ENCODE data around the gene HES1.

The HES1 gene

DNA sequence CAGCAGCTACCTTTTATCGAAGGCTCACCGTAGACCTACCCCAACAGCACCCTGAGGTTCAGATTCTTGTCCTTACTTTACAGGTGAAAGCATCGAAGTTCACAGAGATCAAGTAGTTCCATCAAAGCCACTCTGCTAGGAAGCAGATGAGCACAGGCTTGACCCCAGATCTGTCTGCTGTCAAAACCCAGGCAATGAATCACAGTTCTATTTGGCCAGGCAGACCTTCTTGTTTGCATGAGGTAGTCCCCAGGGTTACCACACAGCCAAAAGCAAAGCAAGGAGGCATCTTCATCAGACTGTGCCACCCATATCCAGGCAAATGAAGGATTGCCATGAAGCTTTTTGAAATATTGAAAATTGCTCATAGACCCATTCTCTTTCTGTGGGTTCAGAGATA, 33.0 kb downstream of the HES1 start:
- no peak for DNase-seq

DNA sequence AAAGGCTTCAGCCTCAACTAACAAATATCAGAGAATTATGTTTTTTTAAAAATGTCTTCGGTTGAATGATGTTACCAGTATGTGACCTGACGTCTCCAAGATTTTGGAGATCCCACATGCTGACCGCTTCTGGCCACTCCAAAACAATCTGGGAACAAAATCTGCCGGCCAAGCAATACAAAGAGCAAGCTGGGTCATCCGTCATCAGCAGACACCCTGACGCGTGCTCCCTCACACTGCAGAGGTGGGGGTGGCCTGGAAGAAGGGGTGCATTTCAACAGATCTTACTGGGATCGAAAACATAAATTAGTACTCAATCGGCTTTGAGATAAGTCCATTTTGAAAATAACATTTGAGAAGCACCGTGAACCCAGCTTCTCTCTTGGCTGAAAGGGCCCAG, 33.6 kb downstream of the HES1 start:
- no peak for DNase-seq

DNA sequence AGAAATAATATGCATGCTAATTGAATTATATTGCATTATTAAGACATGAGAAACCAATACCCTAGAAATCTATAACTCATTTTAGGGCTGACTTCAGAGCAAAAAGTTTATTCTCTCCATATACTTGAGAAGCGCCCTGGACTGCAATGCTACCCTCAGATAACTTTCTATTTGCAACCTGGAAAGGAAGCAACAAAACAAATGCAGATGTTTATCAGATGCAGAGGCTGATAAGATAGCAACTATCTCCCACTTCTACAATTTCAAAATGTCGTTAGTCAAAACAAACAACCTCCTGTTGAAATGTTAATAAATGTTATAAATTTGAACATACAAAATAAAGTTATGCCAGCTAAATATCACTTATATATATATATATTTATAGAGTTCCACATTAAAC, 34.8 kb downstream of the HES1 start:
- no peak for DNase-seq

DNA sequence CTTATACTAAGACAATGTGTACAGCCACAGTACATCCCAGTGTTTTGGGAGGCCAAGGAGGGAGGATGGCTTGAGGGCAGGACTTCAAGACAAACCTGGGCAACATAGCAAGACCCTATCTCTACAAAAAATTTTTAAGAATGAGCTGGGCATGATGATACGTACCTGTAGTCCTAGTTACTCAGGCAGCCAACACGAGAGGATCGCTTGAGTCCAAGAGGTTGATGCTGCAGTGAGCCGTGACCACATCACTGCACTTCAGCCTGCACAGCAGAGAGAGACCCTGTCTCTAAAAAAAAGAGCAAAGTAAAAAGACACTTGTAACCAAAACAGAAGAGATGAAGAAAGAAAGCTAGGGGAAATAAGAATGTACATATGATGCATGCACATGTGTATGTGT, 38.5 kb downstream of the HES1 start:
- no peak for DNase-seq

DNA sequence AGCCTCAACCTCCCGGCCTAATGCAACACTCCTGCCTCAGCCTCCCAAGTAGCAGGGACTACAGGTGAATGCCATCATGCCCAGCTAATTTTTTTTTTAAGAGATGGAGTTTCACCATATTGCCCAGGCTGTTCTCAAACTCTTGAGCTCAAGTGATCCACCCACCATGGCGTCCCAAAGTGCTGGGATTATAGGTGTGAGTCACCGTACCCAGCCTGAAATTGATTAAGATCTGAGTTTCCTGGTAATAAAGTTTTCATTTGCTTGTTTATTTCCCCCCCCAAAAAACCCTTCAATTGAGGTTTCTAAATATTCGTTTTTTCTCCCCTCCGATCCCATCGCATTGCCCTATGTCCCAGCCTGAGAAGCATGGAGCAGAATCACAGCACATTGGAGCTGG, 39.0 kb downstream of the HES1 start:
- no peak for DNase-seq

DNA sequence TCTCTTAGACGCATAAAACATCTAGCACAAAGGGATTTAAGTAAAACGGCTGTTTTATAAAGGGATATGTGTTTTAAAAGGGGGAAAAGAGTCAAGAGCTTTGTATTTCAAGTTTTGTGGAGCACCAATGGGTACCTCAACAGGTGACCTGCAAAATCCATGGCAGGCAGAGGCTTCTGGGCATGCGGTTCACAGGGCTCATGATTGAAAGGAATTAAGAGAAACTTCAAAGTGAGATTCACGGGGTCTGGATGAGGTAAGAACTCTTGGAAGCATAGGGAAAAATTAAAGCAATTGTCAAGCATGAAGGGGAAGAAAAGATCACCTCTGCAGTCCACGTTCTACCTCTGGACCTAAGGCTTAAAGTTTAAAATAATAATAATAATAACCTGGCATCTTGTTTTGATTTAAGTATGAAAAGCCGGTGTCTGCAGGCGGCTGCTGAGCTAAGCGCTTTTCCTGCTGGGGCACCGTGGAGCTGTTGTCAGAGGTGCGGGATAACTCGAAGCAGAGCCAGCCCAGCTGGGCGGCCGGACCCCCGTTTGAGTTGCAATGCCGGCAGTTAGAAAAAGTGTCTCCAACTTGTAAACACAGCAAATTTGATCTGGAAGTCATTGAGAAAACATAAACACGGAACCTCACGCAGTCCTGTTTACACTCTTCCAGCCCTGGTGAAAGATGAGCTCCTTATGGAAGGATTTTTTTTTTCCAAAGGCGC, 40.5 kb downstream of the HES1 start:
- no peak for DNase-seq

DNA sequence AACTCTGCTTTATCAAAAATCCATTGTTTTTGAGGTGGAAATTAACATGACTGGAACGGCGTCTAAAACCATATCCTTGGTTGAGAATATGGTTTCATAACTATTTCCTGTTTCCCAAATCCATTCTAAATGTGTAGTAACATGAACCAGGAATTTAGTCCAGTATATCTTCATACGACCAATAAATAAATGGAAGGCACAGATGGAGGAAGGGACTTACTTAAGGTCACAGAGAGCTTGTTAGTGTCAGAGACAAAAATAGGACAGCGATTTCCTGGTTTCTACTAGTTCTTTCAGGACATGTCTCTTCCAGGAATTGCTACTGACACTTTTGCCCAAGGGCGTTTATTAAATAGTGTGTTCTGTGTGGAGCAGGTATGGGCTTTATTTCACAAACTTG, 41.2 kb downstream of the HES1 start:
- no peak for DNase-seq

DNA sequence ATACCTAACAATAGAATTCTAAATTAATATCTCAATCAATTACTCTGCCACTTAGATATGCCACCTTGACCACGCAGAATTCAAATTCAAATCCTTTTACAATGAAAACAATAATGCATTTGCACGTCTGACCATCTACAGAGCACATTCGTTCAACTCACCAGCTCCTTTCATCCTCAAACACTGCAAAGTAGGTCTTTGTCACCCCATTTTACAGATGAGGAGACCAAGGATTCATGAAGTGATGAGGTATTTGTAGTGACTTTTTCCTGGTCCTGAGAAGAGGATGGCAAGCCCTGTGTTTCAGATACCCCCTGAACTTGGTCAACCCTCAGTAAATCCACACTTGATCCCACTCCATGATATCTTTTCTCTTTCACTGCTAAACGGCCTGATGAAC, 42.2 kb downstream of the HES1 start:
- DNase-seq: no peak

DNA sequence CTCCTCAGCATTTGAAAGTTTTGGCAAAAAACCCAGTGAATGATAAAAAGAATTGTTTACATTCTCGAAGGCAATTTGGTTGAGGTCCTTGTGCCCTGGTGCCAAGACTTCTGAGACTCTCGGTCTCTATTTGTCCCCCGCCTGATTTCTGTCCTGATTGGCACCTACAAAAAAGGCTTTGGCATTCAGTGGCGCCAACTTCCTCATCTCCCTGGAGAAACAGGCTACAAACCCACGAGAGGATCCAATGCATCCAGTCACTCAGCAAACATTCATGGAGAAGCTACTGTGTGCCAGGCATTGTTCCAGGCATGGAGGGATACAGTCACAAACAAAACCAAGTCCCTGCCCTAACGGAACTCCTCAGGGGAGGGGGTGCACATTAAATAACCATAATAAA, 42.7 kb downstream of the HES1 start:
- no peak for DNase-seq

DNA sequence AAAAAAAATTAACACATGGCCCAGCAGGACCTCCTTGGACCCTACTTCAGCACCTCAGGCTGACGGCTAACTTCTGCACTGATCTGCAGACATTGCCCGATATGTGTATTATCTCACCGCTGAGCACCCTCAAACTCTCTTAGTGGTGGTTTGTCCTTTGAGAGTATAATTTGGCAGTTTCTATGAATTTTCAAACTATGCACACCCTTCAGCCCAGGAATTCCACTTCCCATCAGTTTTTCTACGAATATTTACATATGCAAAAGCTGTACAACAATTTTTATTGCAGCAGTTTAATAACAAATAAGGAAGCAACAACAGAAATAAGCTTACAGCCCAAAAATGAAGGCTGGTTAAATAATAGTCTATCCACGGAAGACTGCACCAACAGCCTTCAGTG, 44.6 kb downstream of the HES1 start:
- DNase-seq: no peak

DNA sequence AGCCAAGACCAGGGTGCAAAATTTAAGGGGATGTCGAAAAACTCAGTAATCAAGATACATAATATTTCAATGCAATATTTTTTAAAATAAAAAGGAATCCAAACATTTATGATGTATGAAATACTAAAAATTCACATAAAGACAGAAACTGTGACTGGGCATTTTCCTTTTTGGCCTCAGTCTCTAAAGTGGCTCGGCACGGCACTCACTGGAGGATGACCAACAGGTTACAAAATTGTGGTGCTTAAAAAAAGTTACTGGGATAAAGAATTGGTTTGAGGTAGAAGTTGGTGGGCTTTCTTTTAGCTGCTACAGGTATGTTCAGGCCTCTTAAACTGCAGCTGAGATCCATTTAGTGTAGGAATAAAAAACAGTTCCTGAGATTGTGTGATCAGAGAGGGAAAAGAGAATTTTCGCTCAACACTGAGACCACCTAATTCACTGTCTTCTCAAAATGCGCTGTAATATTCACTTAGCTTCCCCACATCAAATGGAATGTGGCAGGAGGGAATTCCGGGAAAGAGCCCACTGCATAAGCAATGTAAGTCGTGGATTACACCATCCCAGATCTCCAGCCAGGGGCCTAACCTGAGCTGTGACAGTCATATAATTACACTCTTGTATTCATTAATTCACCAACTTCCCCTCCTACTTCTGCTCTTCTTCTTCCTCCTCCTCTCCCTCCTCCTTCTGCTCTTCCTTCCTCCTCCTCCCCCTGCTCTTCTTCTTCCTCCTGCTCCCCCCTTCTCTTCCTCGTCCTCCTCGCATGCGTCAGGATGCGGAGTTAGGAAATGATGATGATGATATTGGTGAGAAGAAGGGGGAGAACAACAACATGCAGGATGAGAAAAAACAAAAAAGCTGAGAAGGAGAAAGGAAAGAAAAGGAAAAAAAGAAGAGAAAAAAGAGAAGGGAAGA, 45.9 kb downstream of the HES1 start:
- DNase-seq: no peak

DNA sequence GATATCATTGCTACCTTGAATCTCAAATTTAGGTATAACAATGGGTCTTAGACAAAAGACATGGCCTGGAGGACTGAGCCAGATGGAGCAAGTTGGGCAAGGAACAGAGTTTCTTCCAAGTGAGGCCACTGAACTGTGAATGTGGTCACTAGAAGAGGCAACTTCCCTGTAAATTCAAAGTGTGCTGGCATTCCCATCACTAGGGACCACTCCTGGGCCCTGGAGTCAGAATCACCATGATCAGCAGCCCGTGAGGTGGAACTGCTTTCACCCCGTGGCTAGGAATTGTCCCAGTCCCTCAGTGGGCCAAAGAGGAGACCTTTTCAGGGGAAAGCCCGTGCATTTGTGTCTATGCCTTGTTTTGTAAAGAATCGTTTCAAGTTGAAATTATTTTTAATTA, 47.3 kb downstream of the HES1 start:
- no peak for DNase-seq

DNA sequence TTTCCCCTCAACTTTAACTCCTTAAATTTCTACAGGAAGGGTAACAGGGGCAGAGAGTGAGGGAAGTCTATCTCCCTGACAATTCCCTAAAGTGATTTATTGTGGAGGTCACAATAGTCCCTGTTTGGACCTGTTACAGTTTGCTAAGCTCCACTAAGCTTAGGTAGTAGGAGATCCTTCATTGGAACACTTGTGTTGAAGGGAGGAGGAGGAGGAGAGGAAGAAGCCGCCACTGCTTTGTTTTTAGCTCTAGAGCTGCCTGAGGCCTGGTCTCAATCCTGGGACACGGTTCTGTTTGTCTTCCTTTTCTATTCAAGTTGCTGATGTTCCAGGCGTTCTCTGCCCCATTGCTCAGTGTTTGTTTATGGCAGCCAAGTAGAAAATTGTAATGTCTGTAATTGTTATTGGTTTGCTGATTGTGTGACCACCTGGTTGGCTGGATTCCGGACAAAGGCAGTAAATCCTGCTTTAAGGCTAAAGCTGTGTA, 48.4 kb downstream of the HES1 start:
- DNase-seq: no peak

DNA sequence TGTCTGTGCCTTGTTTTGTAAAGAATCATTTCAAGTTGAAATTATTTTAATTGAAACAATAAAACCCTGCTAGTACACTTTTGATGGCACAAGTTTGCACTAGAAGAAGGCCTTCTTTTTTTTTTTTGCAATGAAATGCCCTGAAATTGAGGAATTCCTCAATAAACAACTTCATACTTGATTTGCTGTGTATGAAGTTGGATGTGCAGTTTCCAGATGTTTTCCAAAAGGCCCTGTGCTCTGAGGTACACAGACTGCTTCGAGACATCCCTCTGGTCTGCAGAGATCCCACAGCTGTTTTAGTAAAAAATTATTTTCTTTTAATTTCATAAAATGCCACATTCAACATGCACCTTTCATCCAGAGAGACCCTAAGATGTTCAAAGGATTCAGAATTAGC, 48.9 kb downstream of the HES1 start:
- DNase-seq: no peak

DNA sequence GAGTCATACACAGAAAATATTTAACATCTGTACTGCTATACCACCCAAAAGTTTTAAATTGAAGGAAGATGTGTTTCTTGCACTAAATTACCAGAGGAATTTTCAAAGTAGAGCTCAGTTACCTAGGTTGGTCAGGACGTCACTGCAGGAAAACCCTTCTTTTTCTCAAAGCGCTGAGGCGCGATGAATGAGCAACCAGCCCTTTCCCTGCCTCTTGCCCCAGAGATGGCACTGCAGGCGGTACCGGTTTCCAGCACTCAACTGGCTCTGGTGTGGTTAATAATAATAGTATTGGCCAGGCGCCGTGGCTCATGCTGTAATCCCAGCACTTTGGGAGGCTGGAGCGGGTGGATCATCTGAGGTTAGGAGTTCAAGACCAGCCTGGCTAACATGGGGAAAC, 49.3 kb downstream of the HES1 start:
- DNase-seq: no peak

DNA sequence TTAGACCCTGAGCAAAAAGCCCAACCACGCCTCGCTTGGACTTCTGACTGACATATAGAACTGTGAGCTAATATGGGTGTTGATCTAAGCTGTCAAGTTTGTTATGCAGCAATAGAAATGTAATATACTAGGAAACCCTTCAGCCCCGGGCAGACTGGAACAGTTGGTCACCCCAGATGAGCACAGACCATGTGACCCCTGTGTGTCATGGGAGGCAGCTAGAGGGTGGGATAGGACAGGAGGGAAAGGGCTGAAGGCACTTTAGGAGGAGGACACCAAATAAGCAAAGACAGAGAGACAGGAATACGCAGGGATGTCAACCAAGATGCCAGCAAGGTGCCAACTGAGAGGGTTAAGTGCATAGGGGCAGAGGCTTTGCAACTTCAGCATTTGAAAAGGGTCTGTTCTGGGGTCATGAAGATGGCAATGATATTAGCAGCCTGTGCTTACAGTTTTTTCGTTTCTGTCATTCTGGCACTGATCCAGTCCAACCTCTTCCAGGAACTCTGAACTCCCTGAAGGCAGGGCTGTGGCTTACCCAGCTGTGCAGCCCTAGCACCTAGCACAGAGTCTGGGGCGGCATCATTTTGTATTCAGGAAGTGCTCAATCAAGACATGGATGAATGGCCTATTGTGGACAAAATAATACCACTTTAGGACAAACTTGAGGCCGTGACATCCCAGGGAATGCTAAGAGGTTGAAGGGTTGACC, 51.4 kb downstream of the HES1 start:
- no peak for DNase-seq

Measured in hippocampal formation (tissue), 2 donors.